Hematopoietic multipotent progenitor cell (in vitro differentiated cells): ENCODE measurements around the gene ASB4. TPM values are rescaled to one million over a fixed set of nuclear protein-coding genes. Genes with fewer than 3 reads are reported as not detected.
"Not testable (repeated sequence)": the region's sequence is repeated elsewhere in the genome, so short reads cannot be mapped to it uniquely, and the experiment has no call there.

Source experiments
- DNase-seq, 3 donors: peaks; one replicate each; pipeline ENCODE4 v3.0.0-alpha.2; 2011 to 2015; ENCODE audit warnings: low read depth in 2 of 3, low spot score in 2 of 3
- total RNA-seq: library from RNA; depleted of rRNA; stranded (reverse); fragments of >200 nt; gene quantifications from one replicate; pipeline ENCODE4 v1.2.3, GENCODE V29; 2012

The ASB4 gene
- total RNA-seq, 1 donor = not detected

DNA sequence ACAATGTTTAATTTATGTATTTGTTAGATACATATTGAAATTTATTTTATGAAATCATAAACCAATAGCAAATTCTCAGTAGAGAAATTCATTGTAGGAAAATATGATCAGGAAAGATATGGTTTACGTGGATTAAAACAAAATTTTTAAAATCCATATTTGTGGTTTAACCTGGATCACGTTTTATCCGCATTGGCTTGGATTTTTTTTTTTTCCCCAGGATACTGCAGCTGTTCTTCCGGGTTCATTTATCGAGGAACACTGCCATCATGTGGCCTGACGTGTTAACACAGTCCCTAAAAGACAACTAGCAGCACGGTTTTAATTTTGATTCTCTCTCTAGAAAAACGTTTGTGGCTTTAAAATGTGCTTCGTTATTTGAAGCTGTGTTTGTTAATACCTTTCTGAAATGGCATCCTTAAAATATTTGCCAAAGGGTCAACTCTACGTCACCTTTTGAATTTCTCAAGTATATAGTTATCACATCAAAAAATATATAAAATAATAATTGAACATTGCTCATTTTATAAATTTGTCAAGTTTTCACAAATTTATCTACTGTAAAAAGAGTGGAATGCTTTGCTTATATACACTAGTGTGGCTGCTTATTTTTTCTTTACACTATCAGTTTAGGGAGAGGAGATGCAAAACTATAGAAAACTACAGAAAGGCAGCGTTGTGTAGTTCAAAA lies 8.7 kb upstream of the ASB4 start:
- peak; percentile 5 to 76 (median 56) for DNase-seq

DNA sequence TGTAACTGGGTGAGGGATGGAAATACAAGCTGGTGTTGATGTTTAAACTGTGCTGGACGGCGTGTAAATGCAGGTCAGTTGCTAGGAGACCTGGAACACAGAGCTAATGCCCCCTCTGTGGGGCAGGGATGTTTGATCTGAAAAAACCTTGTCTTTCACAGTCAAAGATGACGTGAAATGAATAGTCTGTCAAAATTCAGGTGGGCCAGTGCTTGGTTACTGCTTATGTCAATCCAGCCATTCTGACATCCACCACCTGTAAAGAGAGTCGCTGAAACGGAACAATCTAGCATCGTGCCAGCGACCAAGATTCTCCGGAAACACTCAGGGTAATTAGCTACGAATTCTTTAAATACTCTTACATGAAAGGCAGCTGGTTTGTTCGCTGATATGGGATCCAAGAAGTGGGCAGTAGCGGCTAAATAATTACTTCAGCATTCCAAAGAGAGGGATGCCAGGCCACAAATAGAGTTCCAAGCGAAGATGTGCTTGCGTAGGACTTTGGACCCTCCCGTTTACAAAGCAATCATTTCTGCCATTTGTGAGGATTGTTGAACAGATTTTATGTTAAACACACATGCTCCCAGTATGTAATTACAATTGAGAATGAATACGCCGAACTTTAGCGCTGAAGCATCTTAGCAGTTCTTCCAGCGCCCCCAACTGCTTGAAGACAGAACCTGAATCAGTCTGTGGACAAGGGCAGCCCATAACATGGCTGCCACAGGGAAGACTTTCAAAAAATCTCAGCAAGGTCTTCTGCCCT lies 7.3 kb upstream of the ASB4 start:
- peak in 1 of 3 donors; percentile 33 for DNase-seq

DNA sequence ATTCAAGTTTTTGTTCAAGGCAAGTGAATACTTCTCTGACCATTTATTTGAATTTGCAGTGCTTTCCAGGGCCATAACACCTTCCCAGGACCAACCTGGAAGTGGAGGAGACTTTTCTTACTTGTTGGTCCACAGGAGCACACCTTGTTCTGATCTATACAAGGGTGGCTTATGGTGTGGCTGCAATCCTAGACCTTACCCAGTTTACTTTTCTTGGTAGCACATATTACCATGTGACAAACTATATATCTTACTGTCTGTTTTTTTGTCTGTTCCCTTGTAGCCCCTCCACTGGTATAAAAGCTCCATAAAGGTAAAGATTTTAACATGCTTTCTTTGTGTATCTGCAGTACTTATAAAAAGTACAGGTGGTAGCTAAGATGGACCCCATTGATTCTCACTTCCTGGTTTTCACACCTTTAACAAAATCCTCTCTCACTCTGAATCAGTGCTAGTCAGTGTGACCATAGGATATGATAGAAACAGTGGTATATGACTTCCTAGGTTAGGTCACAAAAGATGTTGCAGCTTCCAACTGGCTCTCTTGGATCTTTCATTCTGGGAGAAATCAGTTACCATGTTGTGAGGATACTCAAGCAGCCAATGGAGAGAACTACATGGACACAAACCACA lies 5.6 kb upstream of the ASB4 start:
- no peak for DNase-seq

DNA sequence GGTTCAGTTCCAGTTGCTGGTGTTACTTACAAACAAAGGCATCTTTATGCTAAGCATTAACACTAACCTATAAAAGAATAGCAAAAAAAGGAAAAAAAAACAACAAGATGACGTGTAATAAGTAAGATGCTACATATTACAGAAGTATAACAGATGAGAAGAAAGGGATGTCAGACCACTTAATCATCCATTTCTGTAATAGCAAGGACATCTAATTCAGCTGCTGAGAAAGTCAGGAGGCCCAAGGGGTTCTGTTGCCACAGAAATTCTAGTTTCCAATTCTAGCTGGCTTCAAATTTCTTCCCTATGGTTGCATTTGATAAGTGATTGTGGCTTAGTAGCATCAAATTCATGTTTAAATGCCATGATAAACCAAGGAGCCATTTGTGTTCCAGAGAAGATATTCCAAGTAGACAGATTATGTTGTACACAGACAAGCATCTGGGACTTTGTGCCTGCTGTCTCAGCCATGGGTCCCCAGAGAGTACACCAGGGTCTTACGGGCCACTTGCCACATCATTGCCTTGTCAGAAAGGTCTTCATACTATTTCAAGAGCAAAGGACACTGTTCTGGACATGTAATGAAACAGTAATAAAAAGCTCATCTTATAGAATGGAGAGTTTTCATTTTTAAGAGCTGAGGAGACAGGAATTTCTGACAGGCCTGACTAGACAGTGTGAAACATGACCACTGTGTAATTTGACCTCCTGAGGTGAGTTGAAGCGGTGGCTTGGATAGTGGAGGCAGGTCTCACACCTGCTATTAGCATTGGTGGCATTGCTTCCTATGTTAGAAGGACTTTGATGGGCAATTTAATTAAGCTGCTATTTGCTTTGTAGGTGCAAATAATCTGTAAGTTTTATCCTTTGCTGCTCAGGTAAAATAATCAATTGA lies 4.2 kb upstream of the ASB4 start:
- DNase-seq = no peak

DNA sequence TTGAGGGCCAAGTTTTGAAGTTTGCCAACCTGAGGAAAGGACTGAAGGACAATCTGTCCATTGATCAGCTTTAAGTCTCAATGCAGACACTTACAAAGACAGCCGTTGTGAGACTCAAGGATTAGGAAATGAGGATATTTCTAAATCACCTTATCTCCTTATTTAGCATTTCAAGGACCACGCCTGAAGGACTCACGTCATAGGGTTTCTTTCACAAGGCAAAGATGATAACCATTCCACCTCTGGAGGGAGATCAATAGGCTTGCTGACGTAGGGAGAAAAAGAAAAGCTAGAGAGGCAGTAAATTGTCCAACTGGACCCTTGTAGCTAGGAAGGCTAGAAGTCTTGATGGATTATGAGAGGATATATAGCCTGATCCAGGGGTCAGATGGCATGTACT lies 3.3 kb upstream of the ASB4 start:
- DNase-seq = no peak

DNA sequence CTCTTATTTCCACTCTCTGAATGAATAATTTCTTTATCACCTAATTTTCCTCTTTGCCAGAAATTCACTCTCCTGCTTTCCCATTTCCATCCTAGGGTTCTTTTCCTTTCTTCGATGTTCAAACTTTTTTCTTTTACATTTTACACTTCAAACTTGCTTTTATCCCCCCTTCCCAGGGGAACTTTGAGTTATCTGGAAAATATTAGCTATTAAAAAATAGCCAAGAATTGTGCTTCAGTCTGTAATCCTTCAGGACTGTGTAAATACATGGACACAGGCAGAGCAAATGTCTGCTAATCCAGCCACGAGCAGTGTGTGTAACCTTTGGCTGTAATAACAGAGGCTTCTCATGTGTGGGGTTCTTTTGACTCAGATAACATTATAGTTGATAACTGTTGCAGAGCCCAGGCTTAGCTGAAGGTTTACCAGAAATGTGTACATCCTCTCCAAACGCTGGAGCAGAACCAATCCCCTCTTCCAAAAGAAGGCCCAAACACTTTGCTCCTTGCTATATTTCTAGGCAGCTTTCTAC lies 4.6 kb downstream of the ASB4 start:
- DNase-seq = no peak

DNA sequence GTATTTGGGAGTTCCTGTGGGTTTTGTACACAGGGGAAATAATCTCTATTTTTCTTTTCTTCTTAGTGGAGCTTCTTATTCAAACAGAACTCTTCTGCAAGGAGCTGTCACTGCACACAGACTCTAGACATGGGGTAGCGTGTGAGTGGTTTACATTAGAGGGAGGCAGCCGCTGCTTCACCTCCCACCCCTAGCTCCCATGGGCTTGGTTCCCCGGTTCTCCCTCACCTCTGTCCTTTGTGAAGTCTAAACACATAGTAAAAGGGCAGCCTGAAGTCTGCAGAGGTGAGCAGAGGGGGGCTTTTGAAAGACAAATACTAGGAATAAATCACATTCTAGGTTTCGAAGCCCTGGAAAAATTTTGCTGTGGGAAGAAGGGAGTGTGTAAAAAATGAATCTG lies 5.5 kb downstream of the ASB4 start:
- DNase-seq = no peak

DNA sequence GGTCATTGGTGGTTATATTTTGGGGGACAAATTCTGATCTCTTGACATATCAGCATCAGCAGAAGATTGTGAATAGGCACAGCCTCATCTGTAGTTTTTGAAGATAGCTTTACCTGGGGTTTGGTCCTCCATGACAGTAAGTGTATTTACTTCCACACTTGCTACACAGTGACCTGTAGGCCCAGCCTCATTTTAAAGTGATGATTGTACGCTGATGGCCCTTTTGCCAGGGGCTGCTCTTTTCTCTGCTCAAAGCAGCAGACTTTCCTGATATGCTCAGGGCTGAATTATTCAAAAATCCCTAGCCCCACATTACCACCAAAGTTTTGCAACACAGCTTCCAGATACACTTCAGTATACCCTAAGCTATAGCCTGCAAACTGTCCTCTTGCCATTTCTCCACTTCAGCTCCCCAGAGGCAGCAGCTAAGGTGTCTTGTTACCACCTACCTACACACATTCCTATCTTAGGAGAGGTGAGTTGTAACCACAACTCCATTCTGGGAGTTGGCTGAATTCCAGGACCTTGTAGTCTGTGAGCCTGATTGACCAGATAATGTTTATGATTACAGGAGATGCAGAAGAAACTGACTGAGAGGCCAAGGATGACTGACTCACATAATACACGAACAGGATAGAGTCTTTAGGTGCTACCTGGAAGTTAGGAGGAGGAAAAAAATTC lies 6.0 kb downstream of the ASB4 start:
- no peak for DNase-seq

DNA sequence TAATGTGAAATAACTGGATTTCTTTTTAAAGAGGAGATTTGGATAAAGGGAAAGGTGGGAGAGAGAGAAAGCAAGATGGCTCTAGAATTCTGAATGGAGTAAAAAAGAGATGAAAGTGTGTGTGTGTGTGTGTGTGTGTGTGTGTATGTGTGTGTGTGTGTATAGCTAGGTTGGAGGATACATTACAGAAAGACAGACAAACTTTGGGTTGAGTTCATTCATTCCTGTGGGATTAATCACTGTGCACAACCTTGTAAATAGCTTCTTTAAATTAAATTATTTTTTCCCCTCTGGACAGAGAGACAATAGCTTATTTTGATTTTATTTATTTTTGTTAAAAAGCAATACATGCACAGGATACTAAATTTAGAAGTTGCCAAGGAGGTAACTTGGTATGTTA lies 7.5 kb downstream of the ASB4 start:
- DNase-seq = no peak

DNA sequence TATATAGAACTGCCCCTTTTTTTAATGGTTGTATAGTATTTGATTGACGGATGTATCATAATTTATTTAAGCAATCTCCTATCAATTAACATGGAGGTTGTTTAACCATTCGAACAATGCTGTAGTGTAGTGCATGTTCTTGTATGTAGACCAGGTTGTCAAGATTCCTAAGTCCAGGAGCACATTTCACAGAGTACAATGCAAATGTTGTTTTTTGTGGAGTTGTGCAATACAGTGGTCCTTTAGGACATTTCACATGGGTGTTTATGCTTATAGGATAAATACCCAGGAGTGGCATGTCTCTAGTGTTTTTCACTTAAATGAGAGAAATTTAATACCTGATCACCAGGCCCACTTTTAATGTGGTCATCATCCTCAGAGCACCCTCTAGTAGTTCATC lies 8.1 kb downstream of the ASB4 start:
- DNase-seq = no peak

DNA sequence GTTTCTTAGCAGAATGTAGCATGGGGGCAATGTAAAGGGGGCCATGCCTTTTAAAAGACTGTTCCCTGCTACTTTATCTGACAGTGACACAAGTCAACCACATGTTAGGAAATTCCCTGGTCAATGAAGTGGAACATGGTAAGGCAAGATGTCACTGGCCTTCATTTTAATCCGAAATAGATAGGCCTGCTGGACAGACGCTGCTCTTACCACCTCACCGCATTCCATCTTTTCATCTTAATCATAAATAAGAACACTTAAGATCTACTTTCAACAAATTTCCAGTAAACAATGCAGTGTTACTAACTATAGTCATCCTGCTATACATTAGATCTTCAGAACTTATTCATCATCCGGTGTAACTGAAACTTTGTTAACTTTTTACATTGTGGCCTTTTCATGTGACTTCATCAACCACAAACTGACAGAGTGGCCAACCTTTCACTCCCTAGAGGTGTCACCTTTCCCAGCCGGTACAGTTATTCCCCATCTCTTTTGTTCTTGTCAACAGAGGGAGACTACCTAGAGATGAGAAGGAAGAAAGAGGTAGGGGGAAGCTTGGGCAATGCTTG lies 15.6 kb downstream of the ASB4 start:
- DNase-seq = no peak

DNA sequence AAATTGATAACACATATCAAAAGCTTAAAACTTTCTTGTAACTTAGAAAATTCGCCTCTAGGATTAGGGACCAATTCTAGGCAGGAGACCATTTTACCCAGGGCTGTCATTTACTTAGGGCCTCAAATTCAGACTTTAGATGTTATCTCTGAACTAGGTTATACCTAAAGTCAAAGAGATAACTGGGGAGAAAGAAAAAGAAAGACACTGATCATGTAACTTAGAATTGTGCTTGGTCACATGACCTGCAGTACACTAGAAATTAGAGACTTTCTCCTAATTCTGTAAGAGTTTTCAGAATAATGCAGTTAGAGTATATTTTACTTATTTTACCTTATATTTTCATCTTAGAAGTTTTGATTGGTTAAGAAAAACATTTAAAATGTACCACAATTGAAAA lies 16.7 kb downstream of the ASB4 start:
- DNase-seq = no peak

DNA sequence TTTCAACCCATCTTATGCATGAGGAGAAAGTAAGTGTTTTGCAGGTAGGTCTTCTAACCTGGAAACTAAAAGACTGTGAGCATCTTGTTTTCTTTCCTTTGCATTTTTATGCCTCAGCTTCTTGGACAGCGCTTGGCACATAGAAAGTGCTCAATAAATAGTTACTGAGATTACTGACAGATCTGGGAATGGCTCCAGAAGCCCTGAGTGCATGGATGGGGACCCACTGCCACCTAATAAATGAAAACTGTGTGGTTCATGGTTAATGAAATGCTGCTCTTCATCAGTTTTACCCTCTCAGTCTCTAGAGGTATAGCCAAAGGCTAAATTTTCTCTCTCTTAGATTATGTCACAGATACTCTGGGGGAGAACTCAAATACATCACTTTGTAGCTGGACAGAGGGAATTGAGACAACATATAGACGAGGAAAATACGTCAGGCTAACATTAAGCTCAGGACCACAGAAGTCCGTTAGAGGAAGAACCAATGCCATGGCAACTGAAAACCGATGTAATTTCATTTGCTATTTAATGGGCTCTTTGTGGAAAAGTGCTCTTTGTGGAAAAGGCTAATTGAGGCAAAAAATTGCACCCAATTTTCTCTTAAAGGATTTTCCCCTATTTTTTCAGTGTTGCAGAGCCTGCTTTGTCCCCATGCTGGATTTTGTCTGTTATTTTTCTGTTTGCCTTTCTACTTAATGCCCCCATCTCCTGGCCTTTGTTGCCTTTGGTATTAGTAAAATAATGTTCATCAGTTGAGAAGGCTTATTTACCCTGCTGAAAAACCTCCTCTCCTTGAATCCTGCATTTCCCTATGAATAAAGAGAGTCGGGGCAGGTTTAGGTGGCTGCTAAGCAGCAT lies 17.8 kb downstream of the ASB4 start:
- DNase-seq = no peak

DNA sequence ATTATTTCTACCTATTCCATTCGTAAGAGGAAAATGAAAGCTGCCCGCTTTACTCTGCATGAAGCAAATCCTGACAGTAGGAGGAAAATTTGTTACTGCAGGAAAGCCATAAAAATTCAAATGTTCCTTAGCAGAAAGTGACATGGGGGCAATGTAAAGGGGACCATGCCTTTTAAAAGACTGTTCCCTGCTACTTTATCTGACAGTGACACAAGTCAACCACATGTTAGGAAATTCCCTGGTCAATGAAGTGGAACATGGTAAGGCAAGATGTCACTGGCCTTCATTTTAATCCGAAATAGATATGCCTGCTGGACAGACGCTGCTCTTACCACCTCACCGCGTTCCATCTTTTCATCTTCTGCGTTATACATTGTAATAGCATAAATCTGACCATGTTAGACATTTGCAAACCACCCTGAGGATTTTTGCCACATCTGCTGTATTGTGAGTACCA lies 18.4 kb downstream of the ASB4 start:
- DNase-seq = not testable (repeated sequence)

DNA sequence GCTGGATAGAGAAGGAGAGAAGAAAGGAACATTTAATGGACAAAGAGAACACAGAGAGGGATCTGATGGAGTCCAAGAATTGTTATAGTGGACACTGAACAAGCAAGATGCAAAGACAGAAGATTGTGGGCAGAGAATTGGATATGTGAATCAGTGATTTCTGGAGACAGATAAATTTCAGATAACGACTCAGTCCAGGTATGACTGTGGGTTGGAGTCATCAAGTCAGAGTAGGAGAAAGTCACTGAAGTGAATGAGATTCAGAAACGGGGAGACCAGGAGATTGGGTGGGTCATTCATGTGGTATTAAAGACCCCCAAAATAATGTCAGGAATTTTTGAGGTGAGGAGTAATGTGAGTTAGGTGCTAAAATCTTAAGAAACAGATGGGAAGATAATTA lies 23.0 kb downstream of the ASB4 start:
- DNase-seq = no peak

DNA sequence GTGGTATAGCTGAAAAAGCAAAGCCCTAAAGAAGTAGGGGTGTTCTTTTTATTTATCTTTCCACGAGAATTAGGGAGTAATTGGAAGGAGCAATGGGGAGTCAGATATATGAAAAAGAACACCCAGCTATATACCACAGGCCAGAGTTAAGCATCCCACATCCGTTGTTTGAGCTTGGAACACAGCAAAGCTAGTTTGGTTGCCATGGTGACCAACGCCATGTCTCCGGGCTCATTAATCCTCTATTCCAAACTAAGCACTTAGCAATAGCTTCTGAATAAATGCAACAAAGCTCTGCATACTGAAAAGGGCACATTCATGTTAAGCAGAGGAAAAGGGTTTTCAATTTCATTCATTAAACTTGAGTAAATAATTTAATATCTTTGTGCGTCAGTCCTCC lies 23.5 kb downstream of the ASB4 start:
- DNase-seq = peak in 2 of 3 donors; percentile 70 to 86

DNA sequence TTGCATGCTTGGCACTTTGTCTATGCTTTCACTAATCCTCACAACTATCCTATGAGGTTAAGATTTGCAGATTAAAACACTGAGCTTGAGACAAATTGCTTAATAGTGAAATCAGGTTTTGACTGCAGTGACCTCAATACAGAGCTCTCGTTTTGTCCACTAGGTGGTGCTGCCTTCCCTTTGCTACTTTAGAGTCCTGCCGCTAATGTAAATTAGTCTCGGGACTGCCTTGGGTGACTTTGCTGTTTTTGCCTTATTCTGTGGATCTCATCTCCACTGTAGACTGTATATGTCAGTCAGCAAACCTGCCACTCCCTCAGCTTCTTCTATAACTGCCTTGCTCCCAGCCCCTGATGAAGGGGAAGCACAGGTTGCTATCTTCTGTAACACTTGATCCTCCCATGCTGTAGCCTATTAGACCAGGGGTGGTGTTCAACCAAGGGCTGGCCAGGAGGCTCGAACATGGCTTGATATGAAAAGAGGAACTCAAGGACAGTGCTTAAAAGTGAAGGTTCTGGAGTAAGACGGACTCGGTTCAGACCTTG lies 26.0 kb downstream of the ASB4 start:
- DNase-seq = peak in 2 of 3 donors; percentile 80 to 93

DNA sequence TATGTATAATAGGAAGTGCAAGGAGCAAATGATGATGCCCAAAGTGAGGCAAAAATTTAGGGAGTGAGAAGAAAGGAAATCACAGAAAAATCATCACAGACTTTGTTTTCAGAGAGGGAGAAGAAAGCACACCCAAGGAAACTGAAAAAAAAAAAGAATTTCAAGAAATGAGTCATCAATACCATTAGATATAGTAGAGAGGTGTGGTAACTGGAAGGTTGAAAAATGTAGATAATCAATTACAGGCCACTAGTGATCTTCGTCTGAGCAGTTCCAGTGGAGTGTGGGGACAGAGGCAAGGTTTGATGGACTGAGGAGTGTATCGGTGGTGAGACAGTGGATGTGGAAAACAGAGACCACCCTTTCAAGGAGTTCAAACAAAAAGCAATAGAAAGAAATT lies 31.7 kb downstream of the ASB4 start:
- DNase-seq = no peak
